ENCODE data around the gene TUBA4A.

The TUBA4A gene

DNA sequence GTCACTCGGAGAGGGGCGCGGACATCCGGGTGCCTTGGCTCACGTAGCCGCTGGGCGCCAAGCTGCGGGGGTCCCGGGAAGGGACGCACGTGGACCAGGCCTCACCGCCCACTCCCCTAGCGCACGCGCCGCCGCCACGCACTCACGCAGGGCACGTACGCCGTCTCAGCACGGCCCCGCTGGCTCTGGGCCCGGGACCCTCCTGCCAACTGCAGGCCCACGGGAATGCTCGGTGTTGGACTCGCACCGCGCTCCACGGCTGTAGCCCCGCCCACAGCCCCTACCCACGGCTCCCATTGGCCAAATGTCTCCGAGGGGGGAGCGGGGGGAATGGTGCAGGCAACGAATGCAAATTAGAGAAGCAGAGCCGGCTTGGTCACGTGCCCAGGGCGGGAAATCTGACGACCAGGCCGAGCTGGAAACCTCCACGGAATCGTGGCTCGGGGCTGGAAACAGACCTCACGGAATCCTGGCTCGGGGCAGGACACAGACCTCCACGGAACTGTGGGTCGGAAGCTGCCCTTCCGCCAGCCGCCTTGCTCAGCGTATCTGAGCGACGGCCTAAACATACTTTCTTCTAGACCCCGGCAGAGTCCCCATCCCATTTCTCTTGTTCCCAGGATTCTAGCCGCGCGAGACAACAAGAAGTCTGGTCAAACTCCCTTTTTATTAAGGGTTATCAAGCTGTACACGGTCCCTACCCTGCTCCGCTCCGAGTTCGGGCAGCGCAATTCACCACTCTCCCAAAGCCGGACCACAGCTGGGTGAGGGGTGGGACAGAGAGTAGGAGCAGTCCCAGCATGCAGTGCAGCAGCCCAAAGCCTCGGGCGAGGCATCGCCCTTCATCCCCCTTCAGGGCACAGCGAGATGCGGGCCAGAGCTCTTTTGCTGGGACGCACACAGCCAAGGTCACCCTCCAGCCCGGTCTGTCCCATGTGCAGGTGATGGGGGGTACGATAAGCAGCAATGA, 34.7 kb downstream of the TUBA4A start, which contains the start of gene ABCB6 (continued):
- TF ChIP-seq, protein P1, sequence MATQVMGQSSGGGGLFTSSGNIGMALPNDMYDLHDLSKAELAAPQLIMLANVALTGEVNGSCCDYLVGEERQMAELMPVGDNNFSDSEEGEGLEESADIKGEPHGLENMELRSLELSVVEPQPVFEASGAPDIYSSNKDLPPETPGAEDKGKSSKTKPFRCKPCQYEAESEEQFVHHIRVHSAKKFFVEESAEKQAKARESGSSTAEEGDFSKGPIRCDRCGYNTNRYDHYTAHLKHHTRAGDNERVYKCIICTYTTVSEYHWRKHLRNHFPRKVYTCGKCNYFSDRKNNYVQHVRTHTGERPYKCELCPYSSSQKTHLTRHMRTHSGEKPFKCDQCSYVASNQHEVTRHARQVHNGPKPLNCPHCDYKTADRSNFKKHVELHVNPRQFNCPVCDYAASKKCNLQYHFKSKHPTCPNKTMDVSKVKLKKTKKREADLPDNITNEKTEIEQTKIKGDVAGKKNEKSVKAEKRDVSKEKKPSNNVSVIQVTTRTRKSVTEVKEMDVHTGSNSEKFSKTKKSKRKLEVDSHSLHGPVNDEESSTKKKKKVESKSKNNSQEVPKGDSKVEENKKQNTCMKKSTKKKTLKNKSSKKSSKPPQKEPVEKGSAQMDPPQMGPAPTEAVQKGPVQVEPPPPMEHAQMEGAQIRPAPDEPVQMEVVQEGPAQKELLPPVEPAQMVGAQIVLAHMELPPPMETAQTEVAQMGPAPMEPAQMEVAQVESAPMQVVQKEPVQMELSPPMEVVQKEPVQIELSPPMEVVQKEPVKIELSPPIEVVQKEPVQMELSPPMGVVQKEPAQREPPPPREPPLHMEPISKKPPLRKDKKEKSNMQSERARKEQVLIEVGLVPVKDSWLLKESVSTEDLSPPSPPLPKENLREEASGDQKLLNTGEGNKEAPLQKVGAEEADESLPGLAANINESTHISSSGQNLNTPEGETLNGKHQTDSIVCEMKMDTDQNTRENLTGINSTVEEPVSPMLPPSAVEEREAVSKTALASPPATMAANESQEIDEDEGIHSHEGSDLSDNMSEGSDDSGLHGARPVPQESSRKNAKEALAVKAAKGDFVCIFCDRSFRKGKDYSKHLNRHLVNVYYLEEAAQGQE (tag by site-specific recombination; IDR thresholded peaks at IDR 0.05), result peak; percentile 10
- TF ChIP-seq ZNF416 (tag by site-specific recombination; IDR thresholded peaks at IDR 0.05), result no peak
- TF ChIP-seq ZNF266 (tag by site-specific recombination; IDR thresholded peaks at IDR 0.05; ENCODE audit: low read depth), result no peak
- no peak for TF ChIP-seq ZNF670 (tag by site-specific recombination; IDR thresholded peaks at IDR 0.05; ENCODE audit: low read depth)
- 0 out of 2 replicates have a peak, but pooled peaks have one; percentile 28 for TF ChIP-seq ZNF366 (tag by site-specific recombination; conservative IDR thresholded peaks at IDR 0.05)
- no peak for TF ChIP-seq ZNF175 (tag by site-specific recombination; IDR thresholded peaks at IDR 0.05)
- TF ChIP-seq ZNF211 (tag by site-specific recombination; IDR thresholded peaks at IDR 0.05; ENCODE audit: low read depth), result no peak
- TF ChIP-seq ZNF837 (tag by site-specific recombination; IDR thresholded peaks at IDR 0.05), result no peak
- TF ChIP-seq ZNF112 (tag by site-specific recombination; IDR thresholded peaks at IDR 0.05), result no peak
- peak; percentile 68 for TF ChIP-seq SP2 (tag by site-specific recombination; IDR thresholded peaks at IDR 0.05)
- no peak for TF ChIP-seq GFI1B (tag by site-specific recombination; IDR thresholded peaks at IDR 0.05)
- peak; percentile 66 for TF ChIP-seq KLF10 (tag by site-specific recombination; IDR thresholded peaks at IDR 0.05)
- TF ChIP-seq ZNF341 (tag by site-specific recombination; IDR thresholded peaks at IDR 0.05; ENCODE audit: low read depth), result no peak; the same call in none of the 2 replicates
- TF ChIP-seq KLF9 (tag by site-specific recombination; IDR thresholded peaks at IDR 0.05; ENCODE audit: low read depth), result peak; percentile 52; the same call in 1 of the 2 replicates
- TF ChIP-seq ZNF768 (tag by site-specific recombination; IDR thresholded peaks at IDR 0.05), result no peak
- TF ChIP-seq ZNF132 (tag by site-specific recombination; IDR thresholded peaks at IDR 0.05; ENCODE audit: borderline replicate concordance), result no peak
- no peak for TF ChIP-seq ZNF221 (tag by site-specific recombination; IDR thresholded peaks at IDR 0.05; ENCODE audit: borderline replicate concordance)
- no peak for TF ChIP-seq ZNF792 (tag by site-specific recombination; IDR thresholded peaks at IDR 0.05)
- no peak for TF ChIP-seq ZNF529 (tag by site-specific recombination; IDR thresholded peaks at IDR 0.05; ENCODE audit: insufficient replicate concordance)
- no peak for TF ChIP-seq ZNF610 (tag by site-specific recombination; IDR thresholded peaks at IDR 0.05; ENCODE audit: borderline replicate concordance)
- TF ChIP-seq ZNF324 (tag by site-specific recombination; IDR thresholded peaks at IDR 0.05), result no peak
- peak; percentile 49; the same call in 1 of the 2 replicates for TF ChIP-seq ZNF76 (tag by site-specific recombination; IDR thresholded peaks at IDR 0.05; ENCODE audit: borderline replicate concordance, low read depth)
- TF ChIP-seq, protein P2, sequence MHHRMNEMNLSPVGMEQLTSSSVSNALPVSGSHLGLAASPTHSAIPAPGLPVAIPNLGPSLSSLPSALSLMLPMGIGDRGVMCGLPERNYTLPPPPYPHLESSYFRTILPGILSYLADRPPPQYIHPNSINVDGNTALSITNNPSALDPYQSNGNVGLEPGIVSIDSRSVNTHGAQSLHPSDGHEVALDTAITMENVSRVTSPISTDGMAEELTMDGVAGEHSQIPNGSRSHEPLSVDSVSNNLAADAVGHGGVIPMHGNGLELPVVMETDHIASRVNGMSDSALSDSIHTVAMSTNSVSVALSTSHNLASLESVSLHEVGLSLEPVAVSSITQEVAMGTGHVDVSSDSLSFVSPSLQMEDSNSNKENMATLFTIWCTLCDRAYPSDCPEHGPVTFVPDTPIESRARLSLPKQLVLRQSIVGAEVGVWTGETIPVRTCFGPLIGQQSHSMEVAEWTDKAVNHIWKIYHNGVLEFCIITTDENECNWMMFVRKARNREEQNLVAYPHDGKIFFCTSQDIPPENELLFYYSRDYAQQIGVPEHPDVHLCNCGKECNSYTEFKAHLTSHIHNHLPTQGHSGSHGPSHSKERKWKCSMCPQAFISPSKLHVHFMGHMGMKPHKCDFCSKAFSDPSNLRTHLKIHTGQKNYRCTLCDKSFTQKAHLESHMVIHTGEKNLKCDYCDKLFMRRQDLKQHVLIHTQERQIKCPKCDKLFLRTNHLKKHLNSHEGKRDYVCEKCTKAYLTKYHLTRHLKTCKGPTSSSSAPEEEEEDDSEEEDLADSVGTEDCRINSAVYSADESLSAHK (tag by site-specific recombination; IDR thresholded peaks at IDR 0.05), result peak; percentile 94
- no peak for TF ChIP-seq ZNF654 (tag by site-specific recombination; IDR thresholded peaks at IDR 0.05; ENCODE audit: low read depth)
- TF ChIP-seq, protein P3, sequence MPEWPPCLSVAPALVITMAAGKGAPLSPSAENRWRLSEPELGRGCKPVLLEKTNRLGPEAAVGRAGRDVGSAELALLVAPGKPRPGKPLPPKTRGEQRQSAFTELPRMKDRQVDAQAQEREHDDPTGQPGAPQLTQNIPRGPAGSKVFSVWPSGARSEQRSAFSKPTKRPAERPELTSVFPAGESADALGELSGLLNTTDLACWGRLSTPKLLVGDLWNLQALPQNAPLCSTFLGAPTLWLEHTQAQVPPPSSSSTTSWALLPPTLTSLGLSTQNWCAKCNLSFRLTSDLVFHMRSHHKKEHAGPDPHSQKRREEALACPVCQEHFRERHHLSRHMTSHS (tag by site-specific recombination; IDR thresholded peaks at IDR 0.05), result no peak
- no peak for TF ChIP-seq ZSCAN16 (tag by site-specific recombination; IDR thresholded peaks at IDR 0.05)
- TF ChIP-seq, protein P4, sequence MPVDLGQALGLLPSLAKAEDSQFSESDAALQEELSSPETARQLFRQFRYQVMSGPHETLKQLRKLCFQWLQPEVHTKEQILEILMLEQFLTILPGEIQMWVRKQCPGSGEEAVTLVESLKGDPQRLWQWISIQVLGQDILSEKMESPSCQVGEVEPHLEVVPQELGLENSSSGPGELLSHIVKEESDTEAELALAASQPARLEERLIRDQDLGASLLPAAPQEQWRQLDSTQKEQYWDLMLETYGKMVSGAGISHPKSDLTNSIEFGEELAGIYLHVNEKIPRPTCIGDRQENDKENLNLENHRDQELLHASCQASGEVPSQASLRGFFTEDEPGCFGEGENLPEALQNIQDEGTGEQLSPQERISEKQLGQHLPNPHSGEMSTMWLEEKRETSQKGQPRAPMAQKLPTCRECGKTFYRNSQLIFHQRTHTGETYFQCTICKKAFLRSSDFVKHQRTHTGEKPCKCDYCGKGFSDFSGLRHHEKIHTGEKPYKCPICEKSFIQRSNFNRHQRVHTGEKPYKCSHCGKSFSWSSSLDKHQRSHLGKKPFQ (tag by site-specific recombination; IDR thresholded peaks at IDR 0.05), result no peak
- TF ChIP-seq, protein P5, sequence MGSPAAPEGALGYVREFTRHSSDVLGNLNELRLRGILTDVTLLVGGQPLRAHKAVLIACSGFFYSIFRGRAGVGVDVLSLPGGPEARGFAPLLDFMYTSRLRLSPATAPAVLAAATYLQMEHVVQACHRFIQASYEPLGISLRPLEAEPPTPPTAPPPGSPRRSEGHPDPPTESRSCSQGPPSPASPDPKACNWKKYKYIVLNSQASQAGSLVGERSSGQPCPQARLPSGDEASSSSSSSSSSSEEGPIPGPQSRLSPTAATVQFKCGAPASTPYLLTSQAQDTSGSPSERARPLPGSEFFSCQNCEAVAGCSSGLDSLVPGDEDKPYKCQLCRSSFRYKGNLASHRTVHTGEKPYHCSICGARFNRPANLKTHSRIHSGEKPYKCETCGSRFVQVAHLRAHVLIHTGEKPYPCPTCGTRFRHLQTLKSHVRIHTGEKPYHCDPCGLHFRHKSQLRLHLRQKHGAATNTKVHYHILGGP (tag by site-specific recombination; IDR thresholded peaks at IDR 0.05), result no peak
- TF ChIP-seq KLF1 (tag by site-specific recombination; IDR thresholded peaks at IDR 0.05), result peak; percentile 31; the same call in 1 of the 2 replicates
- TF ChIP-seq ZBTB21 (tag by site-specific recombination; IDR thresholded peaks at IDR 0.05), result no peak
